GM03348 (cell line): ENCODE data around the gene GBP5.
"Not testable (repeated sequence)": the region's sequence is repeated elsewhere in the genome, so short reads cannot be mapped to it uniquely, and the experiment has no call there.

Source experiments
- DNase-seq: peaks from one replicate; pipeline ENCODE4 v3.0.0; 2012; ENCODE audit warnings: low spot score

The GBP5 gene

DNA sequence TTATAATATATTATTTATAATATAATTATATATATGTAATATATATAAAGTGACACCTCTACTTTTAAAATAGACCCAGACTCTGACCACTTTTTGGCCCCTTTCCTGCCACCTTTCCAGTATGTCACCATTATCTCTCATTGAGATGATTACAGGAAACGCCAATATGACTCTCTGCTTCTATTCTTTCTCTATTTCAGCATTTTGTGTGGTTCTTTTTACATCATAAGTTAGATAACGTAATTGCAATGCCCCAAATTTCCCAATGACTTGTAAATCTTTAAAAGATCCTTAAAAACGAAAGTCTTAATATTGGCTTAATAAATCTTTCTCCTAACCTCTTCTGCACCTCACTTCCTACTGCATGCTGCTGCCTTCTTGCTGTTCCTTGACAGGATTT lies 8.1 kb upstream of the GBP5 start:
- DNase-seq, result no peak

DNA sequence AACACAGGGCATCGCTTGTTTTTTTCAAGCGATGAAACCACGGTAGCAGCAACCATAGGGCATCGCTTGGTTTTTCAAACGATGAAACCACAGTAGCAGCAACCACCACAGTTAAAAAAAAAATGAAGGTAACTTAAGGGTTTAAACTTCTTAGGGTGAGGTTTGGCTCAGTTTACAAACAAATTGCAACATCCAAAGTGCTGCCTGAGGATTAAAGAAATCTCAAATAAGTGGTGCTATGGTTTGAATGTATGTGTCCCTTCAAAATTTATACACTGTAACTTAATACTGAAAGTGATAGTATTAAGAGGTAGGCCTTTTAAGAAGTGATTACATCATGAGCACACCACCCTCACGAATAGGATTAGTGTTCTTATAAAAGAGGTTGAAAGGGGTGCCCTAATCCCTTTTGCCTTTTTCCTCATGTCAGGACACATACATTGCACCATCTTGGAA lies 6.4 kb upstream of the GBP5 start:
- DNase-seq, result no peak

DNA sequence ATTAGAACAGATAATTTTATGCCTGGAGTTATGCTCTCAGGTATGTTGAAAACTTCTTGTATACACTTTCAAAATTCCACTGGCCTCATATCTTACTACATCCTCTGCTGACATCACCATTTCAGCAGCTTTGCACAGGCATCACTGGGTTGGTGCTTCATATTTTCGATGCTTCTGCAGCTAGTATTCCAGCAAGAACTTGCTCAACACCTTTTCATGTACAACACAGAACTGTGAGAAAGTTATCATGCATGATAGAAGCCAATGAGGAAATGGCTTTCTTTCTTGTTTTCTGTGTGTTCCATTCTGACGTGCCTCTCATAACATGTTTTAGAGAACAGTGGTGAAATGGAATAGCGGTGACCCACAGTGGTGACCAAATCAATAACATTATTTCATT lies 5.1 kb upstream of the GBP5 start:
- no peak for DNase-seq

DNA sequence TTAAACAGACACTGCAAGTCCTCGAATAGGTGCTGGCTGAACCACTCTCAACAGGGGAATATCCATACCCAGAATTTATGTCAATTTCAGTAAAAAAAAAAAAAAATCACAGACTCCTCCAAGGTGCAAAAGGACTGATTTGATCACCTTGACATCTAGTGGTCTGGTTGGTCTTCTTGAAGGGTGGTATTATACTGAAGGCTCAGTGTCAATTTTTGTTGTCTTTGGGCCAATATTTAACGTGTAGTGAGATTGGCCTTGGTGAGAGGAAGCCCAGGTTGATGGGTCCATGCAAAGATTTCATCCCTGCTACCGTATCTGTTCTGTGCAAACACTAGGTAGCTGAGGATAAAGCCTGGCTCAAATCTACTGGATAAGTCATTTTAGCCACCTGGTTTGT lies 4.0 kb upstream of the GBP5 start:
- no peak for DNase-seq

DNA sequence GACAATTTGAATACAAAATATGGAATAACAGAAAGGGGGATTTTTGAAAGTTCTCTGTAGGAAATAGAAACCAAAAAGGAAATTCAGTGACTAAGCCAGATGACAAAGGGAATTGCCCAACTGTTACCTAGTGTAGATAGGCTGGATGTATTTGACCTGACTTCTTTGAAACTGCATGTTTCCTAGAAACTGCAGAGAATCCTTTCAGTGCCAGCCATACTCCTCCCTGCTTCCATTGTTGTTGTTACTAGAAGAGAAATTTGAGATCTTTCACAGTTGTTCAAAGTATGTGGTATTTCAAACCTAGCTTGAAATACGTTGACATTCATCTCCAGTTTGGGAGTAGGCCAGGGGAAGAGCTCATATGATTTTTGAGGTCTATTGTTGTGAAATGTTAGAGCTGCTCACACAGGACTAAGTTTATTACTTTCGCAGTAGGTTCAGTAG lies 1.8 kb upstream of the GBP5 start:
- peak; percentile 62 for DNase-seq

DNA sequence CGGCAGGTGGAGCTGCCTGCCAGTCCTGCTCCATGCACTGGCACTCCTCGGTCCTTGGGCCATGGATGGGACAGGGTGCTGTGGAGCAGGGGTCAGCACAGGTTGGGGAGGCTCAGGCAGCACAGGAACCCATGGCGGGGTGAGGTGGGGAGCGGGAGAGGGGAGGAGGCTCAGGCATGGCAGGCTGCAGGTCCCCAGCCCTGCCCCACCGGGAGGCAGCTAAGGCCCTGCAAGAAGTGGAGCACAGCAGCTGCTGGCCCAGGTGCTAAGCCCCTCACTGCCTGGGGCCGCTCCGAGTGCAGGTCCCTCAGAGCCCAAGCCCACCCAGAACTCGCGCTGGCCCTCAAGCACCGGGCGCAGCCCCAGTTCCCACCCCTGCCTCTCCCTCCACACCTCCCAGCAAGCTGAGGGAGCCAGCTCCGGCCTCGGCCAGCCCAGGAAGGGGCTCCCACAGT lies 691 bp upstream of the GBP5 start:
- no peak for DNase-seq

DNA sequence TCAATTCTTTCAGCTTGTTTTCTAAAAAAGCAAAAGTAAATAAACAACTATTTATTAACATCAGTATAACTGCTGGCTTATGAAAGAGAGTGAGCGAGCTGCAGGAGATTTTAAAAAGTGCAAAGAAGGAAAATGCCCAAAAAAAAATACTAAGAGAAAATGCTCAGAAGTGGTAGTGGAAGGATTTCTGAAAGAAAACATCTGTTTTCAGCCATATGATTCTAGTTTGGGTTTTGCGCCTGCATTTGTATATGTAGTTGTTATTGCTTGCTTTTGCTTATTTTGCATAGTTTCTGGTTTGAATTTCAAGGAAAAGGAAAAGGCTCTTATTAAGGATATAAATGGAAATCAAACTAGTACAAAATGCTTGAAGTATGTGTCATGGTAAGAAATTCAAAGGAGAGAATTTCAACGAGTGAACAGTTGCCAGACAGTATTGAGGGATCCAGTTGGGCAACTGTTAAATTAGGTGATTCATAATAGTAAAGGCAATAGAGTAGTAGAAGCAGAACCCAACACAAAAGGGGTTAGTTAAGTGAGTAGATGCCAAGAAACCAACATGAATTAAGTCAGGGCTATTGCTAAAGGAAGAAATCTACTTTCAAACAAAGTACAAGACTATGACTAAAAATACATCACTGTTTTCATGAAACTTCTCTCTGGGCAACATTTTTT lies 1.2 kb downstream of the GBP5 start:
- peak; percentile 71 for DNase-seq

DNA sequence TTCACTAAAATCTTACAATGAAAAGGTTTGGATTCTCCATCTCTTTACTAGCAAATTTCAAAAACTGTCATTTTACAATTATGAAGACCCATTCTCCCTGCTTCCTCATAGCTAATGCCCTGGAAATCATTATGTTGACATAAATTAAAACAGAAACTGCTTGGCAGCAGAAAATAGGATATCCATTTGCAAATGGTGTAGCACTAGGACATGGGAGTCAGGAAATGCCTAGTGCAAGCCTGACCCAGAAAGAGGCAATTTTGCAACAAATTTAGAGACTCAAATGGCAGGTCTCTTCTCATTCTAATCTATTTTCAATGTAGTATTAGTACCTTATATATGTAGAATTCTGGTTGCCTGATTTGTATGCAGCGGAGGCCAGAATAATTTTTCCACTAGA lies 2.2 kb downstream of the GBP5 start:
- no peak for DNase-seq

DNA sequence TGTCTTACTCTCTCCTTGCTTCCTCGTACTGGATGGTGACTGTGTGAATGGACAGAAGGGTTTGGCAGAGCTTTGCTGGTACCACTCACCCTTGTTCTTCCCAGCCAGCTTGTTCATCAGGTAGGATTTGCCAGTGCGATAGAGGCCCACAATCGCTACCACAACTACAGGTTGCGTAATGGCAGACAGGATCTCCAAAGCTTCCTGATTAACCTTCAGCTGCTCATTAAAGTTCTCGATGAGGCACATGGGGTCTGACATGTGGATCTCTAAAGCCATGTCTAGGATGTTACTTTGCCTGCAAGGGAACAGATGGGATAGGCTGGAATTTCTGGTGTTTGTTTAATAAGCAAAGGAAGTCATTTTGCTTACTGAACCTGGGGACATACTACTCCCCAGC lies 3.4 kb downstream of the GBP5 start:
- DNase-seq, result no peak

DNA sequence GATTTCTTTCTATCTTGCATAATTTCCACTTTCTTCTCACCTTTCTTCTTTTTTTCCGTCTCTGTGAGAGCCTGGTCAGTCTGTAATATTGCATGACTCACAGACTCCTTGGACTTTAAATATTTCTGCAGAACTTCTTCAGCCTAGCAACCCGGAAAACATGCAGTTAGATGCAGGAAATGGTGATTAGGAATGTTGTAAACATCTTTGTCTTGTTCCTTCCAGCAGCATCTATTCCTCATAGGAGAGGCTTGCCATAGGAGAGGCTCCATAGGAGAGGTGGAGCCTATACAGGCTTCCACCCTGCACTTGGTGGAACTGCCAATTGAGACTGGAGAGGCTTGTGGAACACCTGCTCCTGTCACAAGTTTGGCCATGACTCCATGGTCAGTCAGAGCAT lies 10.0 kb downstream of the GBP5 start:
- peak; percentile 36 for DNase-seq

DNA sequence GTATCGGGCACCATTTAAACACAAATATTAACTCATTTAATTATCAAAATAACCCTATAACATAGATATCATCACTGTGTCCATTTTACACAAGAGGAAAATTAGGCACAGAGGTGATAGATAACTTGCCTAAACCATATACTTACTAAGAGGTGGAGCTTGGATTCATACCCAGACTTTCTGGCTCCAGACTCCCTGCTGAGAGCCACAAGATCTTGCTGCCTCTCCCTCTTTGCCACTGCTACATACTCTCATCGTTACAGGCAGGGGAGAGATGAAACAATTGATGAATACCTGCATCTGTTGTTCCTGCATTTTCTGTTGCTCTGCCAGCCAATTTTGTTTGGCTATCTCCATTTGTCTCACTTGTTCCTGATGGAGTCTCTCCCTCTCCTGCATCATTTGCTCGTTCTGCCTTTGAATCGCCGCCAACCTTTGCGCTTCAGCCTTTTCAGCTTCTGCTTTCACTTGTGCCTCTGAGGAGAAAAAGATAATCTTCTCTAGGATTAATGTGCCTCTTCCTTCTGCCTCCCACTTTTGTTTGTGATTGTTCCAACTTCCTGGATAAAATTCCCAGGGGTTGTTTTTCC lies 10.6 kb downstream of the GBP5 start:
- no peak for DNase-seq

DNA sequence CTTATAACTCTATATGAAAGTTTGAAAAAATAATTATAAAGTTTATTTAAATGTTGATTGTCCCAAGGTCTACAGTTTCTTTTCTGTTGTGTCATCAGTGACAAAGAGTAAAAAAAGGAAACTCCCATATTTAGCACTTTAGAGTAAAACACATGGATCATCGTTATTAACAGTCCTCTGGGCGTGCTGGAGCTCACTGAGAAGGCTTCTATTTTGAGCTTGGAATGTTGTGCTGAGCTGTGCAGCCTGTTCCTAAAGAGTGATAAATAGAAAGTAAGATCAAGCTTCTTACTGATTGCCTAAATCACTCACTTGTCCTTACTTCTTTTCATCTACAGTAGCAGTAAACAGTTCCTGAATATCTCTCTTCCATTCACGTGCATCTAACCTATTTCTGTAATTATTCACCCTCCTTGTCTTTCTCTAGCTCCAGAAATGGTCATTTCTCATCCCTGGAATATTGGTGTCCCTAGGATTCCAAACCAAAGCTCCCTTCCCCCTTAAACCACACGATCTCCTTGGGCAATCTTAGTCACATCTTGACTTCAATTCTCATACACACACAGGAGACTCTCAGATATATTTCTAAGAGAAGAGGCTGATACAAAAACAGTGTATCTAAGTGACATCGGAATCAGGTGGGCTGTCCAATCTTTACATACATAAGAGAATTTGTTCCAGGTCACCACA lies 11.9 kb downstream of the GBP5 start:
- DNase-seq, result peak; percentile 55

DNA sequence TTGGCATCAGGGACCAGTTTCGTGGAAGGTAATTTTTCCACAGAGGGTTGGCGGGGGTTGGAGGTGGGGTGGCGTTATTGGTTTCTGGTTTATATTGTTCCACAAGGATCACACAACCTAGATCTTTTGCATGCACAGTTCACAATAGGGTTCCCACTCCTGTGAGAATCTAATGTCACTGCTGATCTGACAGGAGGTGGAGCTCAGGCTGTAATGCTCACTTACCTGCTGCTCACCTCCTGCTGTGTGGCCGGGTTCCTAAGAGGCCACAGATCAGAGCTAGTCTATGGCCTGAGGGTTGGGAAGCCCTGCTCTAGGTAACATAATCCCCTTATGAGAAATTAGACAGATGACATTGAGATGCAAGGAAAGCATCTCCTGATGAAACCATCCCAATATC lies 12.6 kb downstream of the GBP5 start:
- no peak for DNase-seq

DNA sequence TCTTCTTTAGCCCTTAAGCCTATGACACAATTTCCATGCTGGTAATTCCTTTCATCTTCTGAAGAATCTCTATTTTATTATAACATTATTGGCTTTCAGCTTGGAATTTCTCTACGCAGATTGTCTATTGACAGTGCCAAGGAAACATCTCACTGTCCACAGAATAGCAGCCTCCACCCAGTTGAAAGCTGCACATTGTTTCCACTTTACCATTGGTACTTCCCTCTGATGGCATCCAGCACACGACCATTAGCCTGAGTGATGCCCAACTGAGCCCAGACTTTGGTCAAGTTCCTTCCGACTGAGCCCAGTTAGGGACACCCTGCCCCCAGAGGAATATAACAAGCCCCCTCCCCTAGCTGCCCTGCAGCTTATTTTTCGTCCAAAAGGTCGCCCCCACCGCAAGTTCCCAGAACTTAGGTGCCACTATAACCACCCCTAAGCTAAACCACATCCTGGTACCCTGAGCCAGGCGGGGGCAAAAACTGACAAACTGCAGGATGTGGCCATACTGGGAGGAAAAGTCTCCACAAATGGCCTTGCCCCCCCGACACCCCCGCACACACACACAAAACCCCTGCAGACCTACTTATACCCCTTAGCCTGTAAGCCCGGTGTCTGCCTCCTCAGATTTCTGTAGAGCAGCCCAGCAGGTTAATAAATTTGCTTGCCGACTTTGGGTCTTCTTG lies 13.2 kb downstream of the GBP5 start:
- no peak for DNase-seq

DNA sequence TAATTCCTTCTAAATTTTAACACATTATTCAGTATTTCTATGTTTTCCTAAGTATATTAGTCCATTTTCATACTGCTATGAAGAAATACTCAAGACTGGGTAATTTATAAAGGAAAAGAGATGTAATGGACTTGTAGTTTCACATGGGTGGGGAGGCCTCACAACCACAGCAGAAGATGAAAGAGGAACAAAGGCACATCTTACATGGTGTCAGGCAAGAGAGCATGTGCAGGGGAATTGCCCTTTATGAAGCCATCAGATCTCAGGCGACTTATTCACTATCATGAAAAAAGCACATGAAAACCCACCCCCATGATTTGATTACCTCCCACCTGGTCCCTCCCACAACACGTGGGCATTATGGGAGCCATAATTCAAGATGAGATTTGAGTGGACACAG lies 15.6 kb downstream of the GBP5 start:
- DNase-seq, result no peak

DNA sequence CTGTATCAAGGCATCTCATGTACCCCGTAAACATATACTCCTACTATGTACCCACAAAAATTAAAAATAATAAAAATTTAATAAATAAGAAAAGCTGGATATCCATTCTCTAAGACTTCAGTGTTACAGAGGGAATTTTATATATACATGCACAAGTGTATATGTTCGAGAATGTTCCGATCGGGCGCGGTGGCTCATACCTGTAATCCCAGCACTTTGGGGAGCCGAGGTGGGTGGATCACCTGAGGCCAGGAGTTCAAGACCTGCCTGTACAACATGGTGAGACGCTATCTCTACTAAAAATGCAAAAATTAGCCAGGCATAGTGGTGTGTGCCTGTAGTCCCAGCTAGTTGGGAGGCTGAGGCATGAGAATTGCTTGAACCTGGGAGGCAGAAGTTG lies 17.1 kb downstream of the GBP5 start:
- DNase-seq, result not testable (repeated sequence)

DNA sequence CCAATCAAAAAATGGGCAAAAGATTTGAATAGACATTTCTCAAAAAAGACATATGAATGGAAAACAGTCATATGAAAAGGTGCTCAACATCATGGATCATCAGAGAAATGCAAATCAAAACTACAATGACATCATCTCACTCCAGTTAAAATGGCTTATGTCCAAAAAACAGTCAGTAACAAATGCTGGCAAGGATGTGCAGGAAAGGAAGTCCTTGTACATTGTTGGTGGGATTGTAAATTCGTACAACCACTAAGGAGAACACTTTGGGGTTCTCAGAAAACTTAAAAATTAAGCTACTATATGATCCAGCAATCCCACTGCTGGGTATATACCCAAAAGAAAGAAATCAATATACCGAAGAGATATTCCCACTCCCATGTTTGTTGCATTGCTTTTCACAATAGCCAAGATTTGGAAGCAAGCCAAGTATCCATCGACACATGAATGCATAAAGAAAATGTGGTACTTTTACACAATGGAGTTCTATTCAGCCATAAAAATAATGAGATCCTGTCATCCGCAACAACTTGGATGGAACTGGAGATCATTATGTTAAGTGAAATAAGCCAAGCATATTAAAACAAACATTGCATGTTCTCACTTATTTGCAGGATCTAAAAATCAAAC lies 17.9 kb downstream of the GBP5 start:
- no peak for DNase-seq

DNA sequence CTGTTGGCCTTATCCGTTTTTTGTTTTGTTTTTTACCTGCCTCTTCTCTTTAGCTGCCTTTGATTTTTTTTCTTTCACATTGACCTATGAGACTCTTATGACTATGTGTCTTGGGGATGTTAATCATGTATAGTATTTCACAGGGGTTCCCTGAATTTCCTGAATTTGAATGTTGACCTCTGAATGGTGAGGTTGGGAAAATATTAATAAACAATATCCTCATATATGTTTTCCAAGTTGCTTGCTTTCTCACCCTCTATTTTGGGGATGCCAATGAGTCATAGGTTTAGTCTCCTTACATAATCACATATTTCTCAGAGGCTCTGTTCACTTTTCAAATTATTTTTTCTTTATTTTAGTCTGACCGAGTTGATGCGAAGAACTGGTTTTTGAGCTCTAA lies 29.6 kb downstream of the GBP5 start:
- DNase-seq, result no peak
